ENCODE measurements around the gene GP1BB.

GP1BB gene

GRCh38 chr22:19718456-19719049 is 4.8 kb upstream of the GP1BB start:
- Histone ChIP-seq H3K4me3 (ENCODE audit: low read length in 2 of 2) (peak overlapping the region; percentile 44 to 80), H3K27me3 (ENCODE audit: control insufficient read depth in 3 of 3, insufficient read depth in 3 of 3, low read depth in 1 of 3, low read length in 3 of 3) (peaks cover 46 to 81% (median 81%) of the 10 kb centered on the region in 3 experiments), H2BK120ac (ENCODE audit: low read depth, low read length) (peak overlapping the region; percentile 54), H4K8ac (ENCODE audit: low read depth, low read length) (no peak overlapping the region), H2BK5ac (ENCODE audit: low read length) (peak overlapping the region; percentile 87), H3K36me3 (replicated peaks in 1 of 2; ENCODE audit: control insufficient read depth in 2 of 2, insufficient read depth in 2 of 2, low read length in 2 of 2) (peaks cover 0 to 7% of the 10 kb centered on the region in 2 donors), H2BK12ac (ENCODE audit: low read length) (no peak overlapping the region), H3K4me1 (ENCODE audit: control insufficient read depth in 2 of 2, insufficient read depth in 1 of 2, low read depth in 1 of 2, low read length in 2 of 2) (peaks cover 17 to 27% of the 10 kb centered on the region in 2 donors), H3K9me3 (replicated peaks in 1 of 2; ENCODE audit: control insufficient read depth in 2 of 2, insufficient read depth in 1 of 2, low read depth in 1 of 2, low read length in 2 of 2) (peaks cover 9 to 14% of the 10 kb centered on the region in 2 donors), H3K18ac (ENCODE audit: low read length) (peak overlapping the region; percentile 99), H3K27ac (replicated peaks; ENCODE audit: low read length) (no peak overlapping the region), H3K14ac (ENCODE audit: low read length) (peak overlapping the region; percentile 56), H2AFZ (ENCODE audit: low read length) (peak overlapping the region; percentile 98), H3K23ac (ENCODE audit: low read depth, low read length, poor library complexity) (peak overlapping the region; percentile 99), H3K4me2 (ENCODE audit: insufficient read depth, low read length, poor library complexity, severe bottlenecking) (peak overlapping the region; percentile 100), H2AK5ac (ENCODE audit: low read depth, low read length) (peak overlapping the region; percentile 92), H3K4ac (ENCODE audit: low read length) (peak overlapping the region; percentile 66), H2BK15ac (ENCODE audit: low read length) (peak overlapping the region; percentile 98), H3K9ac (ENCODE audit: low read depth, low read length, poor library complexity) (peak overlapping the region; percentile 90), H4K91ac (ENCODE audit: low read depth, low read length, poor library complexity) (no peak overlapping the region), H3K79me1 (ENCODE audit: low read depth, low read length) (peaks cover 6% of the 10 kb centered on the region)
- DNase-seq (ENCODE audit: low spot score): no peak
- WGBS, 2 donors (ENCODE audit: extremely low coverage in 2 of 2, insufficient read length in 2 of 2, insufficient replicate concordance in 1 of 2): no CpG with 5 or more reads among the region's 70 CpGs

DNA sequence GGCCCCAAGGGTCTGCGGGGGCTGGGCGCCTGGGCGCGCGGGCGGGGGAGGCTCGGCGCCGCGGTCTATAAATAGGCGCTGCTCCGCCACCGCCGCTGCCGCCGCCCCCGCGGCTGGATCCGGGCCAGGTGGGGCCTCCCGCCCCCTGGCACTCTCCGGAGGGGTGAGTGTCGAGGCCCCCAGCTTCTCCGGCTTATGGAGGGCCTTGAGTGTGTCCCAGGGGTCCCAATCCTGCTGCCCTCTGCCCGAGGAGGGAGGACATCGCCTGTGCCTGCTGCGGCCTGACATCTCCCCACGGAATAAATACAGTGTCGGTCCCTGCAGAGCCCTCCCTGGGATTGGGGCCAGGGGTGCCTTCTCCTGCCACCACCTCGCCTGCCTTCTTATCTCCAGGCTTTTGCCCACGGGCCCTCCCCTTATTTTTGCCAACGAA is 4.3 kb upstream of the GP1BB start:
- peak overlapping the region; percentile 99 for H3K23ac ChIP-seq (ENCODE audit: low read depth, low read length, poor library complexity)
- no CpG with 5 or more reads among the region's 31 CpGs for WGBS, 2 donors (ENCODE audit: extremely low coverage in 2 of 2, insufficient read length in 2 of 2, insufficient replicate concordance in 1 of 2)
- H2BK120ac ChIP-seq (ENCODE audit: low read depth, low read length): no peak overlapping the region
- no peak overlapping the region for H3K9ac ChIP-seq (ENCODE audit: low read depth, low read length, poor library complexity)
- no peak for DNase-seq (ENCODE audit: low spot score)
- H4K8ac ChIP-seq (ENCODE audit: low read depth, low read length): no peak overlapping the region
- H2BK5ac ChIP-seq (ENCODE audit: low read length): no peak overlapping the region
- peaks cover 0 to 7% of the 10 kb centered on the region in 2 donors for H3K36me3 ChIP-seq (replicated peaks in 1 of 2; ENCODE audit: control insufficient read depth in 2 of 2, insufficient read depth in 2 of 2, low read length in 2 of 2)
- no peak overlapping the region for H3K27ac ChIP-seq (replicated peaks; ENCODE audit: low read length)
- peaks cover 18 to 27% of the 10 kb centered on the region in 2 donors for H3K4me1 ChIP-seq (ENCODE audit: control insufficient read depth in 2 of 2, insufficient read depth in 1 of 2, low read depth in 1 of 2, low read length in 2 of 2)
- H2AFZ ChIP-seq (ENCODE audit: low read length): no peak overlapping the region
- H3K18ac ChIP-seq (ENCODE audit: low read length): peak overlapping the region; percentile 99
- peak overlapping the region; percentile 98 for H2BK15ac ChIP-seq (ENCODE audit: low read length)
- no peak overlapping the region for H3K4ac ChIP-seq (ENCODE audit: low read length)
- peaks cover 9 to 14% of the 10 kb centered on the region in 2 donors for H3K9me3 ChIP-seq (replicated peaks in 1 of 2; ENCODE audit: control insufficient read depth in 2 of 2, insufficient read depth in 1 of 2, low read depth in 1 of 2, low read length in 2 of 2)
- H2BK12ac ChIP-seq (ENCODE audit: low read length): peak overlapping the region; percentile 10
- no peak overlapping the region for H4K91ac ChIP-seq (ENCODE audit: low read depth, low read length, poor library complexity)
- no peak overlapping the region for H3K4me3 ChIP-seq (ENCODE audit: low read length in 2 of 2)
- H2AK5ac ChIP-seq (ENCODE audit: low read depth, low read length): peak overlapping the region; percentile 70
- peaks cover 50 to 82% (median 81%) of the 10 kb centered on the region in 3 experiments for H3K27me3 ChIP-seq (ENCODE audit: control insufficient read depth in 3 of 3, insufficient read depth in 3 of 3, low read depth in 1 of 3, low read length in 3 of 3)
- peak overlapping the region; percentile 21 for H3K14ac ChIP-seq (ENCODE audit: low read length)
- H3K4me2 ChIP-seq (ENCODE audit: insufficient read depth, low read length, poor library complexity, severe bottlenecking): peak overlapping the region; percentile 100
- peaks cover 6% of the 10 kb centered on the region for H3K79me1 ChIP-seq (ENCODE audit: low read depth, low read length)

DNA sequence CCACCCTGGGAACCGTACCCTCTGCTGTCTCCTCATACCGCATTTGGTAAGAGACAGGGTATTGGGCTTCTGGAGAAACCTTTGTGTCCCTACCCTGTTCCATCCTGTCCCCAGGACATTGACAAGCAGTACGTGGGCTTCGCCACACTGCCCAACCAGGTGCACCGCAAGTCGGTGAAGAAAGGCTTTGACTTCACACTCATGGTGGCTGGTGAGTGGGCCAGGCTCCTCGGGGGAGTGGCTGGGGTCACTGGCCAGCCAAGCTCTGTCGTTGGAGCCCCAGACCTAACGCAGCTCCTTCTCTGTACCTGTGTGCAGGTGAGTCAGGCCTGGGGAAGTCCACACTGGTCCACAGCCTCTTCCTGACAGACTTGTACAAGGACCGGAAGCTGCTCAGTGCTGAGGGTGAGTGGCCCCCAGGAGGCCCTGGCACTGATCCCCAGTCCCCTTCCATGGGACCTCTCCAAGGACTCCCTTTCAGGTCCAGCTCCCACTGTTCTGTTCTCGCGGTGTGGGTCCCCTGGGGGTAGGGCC is 3.8 kb upstream of the GP1BB start:
- Histone ChIP-seq H3K4me1 (ENCODE audit: control insufficient read depth in 2 of 2, insufficient read depth in 1 of 2, low read depth in 1 of 2, low read length in 2 of 2) (peaks cover 18 to 30% of the 10 kb centered on the region in 2 donors), H3K14ac (ENCODE audit: low read length) (peak overlapping the region; percentile 21), H2BK5ac (ENCODE audit: low read length) (no peak overlapping the region), H3K79me1 (ENCODE audit: low read depth, low read length) (peaks cover 6% of the 10 kb centered on the region), H3K4me2 (ENCODE audit: insufficient read depth, low read length, poor library complexity, severe bottlenecking) (no peak overlapping the region), H3K4me3 (ENCODE audit: low read length in 2 of 2) (no peak overlapping the region), H2BK12ac (ENCODE audit: low read length) (peak overlapping the region; percentile 10), H4K8ac (ENCODE audit: low read depth, low read length) (no peak overlapping the region), H2BK15ac (ENCODE audit: low read length) (peak overlapping the region; percentile 98), H3K36me3 (replicated peaks in 1 of 2; ENCODE audit: control insufficient read depth in 2 of 2, insufficient read depth in 2 of 2, low read length in 2 of 2) (peaks cover 0 to 7% of the 10 kb centered on the region in 2 donors), H3K4ac (ENCODE audit: low read length) (no peak overlapping the region), H3K9ac (ENCODE audit: low read depth, low read length, poor library complexity) (no peak overlapping the region), H4K91ac (ENCODE audit: low read depth, low read length, poor library complexity) (no peak overlapping the region), H2BK120ac (ENCODE audit: low read depth, low read length) (no peak overlapping the region), H3K18ac (ENCODE audit: low read length) (peak overlapping the region; percentile 28), H3K27me3 (ENCODE audit: control insufficient read depth in 3 of 3, insufficient read depth in 3 of 3, low read depth in 1 of 3, low read length in 3 of 3) (peaks cover 52 to 87% (median 86%) of the 10 kb centered on the region in 3 experiments), H2AK5ac (ENCODE audit: low read depth, low read length) (peak overlapping the region; percentile 84), H2AFZ (ENCODE audit: low read length) (no peak overlapping the region), H3K9me3 (replicated peaks in 1 of 2; ENCODE audit: control insufficient read depth in 2 of 2, insufficient read depth in 1 of 2, low read depth in 1 of 2, low read length in 2 of 2) (peaks cover 9 to 14% of the 10 kb centered on the region in 2 donors), H3K27ac (replicated peaks; ENCODE audit: low read length) (no peak overlapping the region), H3K23ac (ENCODE audit: low read depth, low read length, poor library complexity) (peak overlapping the region; percentile 99)
- no CpG with 5 or more reads among the region's 12 CpGs for WGBS, 2 donors (ENCODE audit: extremely low coverage in 2 of 2, insufficient read length in 2 of 2, insufficient replicate concordance in 1 of 2)
- no peak for DNase-seq (ENCODE audit: low spot score)

DNA sequence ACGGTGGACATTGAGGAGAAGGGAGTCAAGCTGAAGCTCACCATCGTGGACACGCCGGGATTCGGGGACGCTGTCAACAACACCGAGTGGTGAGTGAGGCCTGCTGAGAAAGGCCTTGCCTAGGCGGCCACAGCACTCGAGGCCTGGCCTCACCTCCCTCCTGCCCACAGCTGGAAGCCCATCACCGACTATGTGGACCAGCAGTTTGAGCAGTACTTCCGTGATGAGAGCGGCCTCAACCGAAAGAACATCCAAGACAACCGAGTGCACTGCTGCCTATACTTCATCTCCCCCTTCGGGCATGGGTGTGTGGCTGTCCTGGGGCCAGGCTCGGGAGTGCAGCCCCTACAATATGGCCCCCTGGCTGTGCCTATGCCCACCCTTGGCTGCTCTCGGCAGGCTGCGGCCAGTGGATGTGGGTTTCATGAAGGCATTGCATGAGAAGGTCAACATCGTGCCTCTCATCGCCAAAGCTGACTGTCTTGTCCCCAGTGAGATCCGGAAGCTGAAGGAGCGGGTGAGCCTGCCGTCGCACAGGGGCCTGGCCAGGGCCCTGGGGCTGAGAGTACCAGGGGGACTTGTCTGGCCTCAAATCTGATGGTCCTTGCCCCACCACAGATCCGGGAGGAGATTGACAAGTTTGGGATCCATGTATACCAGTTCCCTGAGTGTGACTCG is 3.0 kb upstream of the GP1BB start:
- H3K79me1 ChIP-seq (ENCODE audit: low read depth, low read length): peaks cover 6% of the 10 kb centered on the region
- H4K91ac ChIP-seq (ENCODE audit: low read depth, low read length, poor library complexity): no peak overlapping the region
- peak overlapping the region; percentile 47 for H2BK15ac ChIP-seq (ENCODE audit: low read length)
- no CpG with 5 or more reads among the region's 26 CpGs for WGBS, 2 donors (ENCODE audit: extremely low coverage in 2 of 2, insufficient read length in 2 of 2, insufficient replicate concordance in 1 of 2)
- no peak overlapping the region for H3K27ac ChIP-seq (replicated peaks; ENCODE audit: low read length)
- H3K9ac ChIP-seq (ENCODE audit: low read depth, low read length, poor library complexity): no peak overlapping the region
- H4K8ac ChIP-seq (ENCODE audit: low read depth, low read length): no peak overlapping the region
- H2AK5ac ChIP-seq (ENCODE audit: low read depth, low read length): peak overlapping the region; percentile 84
- no peak overlapping the region for H3K4me2 ChIP-seq (ENCODE audit: insufficient read depth, low read length, poor library complexity, severe bottlenecking)
- H3K4me1 ChIP-seq (ENCODE audit: control insufficient read depth in 2 of 2, insufficient read depth in 1 of 2, low read depth in 1 of 2, low read length in 2 of 2): peaks cover 13 to 31% of the 10 kb centered on the region in 2 donors
- H2BK5ac ChIP-seq (ENCODE audit: low read length): no peak overlapping the region
- H3K4ac ChIP-seq (ENCODE audit: low read length): no peak overlapping the region
- peaks cover 59 to 87% (median 86%) of the 10 kb centered on the region in 3 experiments for H3K27me3 ChIP-seq (ENCODE audit: control insufficient read depth in 3 of 3, insufficient read depth in 3 of 3, low read depth in 1 of 3, low read length in 3 of 3)
- H2BK120ac ChIP-seq (ENCODE audit: low read depth, low read length): no peak overlapping the region
- peak overlapping the region; percentile 99 for H3K23ac ChIP-seq (ENCODE audit: low read depth, low read length, poor library complexity)
- no peak overlapping the region for H2AFZ ChIP-seq (ENCODE audit: low read length)
- no peak overlapping the region for H3K4me3 ChIP-seq (ENCODE audit: low read length in 2 of 2)
- H2BK12ac ChIP-seq (ENCODE audit: low read length): peak overlapping the region; percentile 59
- H3K18ac ChIP-seq (ENCODE audit: low read length): no peak overlapping the region
- DNase-seq (ENCODE audit: low spot score): no peak
- peaks cover 0 to 7% of the 10 kb centered on the region in 2 donors for H3K36me3 ChIP-seq (replicated peaks in 1 of 2; ENCODE audit: control insufficient read depth in 2 of 2, insufficient read depth in 2 of 2, low read length in 2 of 2)
- H3K9me3 ChIP-seq (replicated peaks in 1 of 2; ENCODE audit: control insufficient read depth in 2 of 2, insufficient read depth in 1 of 2, low read depth in 1 of 2, low read length in 2 of 2): peaks cover 11 to 14% of the 10 kb centered on the region in 2 donors
- no peak overlapping the region for H3K14ac ChIP-seq (ENCODE audit: low read length)
